ENCODE measurements around the gene TMEM207. TPM values are rescaled to one million over a fixed set of nuclear protein-coding genes. Genes with fewer than 3 reads are reported as not detected.

Gene TMEM207
- total RNA-seq, 1 experiment from 2014 or later = not detected

DNA sequence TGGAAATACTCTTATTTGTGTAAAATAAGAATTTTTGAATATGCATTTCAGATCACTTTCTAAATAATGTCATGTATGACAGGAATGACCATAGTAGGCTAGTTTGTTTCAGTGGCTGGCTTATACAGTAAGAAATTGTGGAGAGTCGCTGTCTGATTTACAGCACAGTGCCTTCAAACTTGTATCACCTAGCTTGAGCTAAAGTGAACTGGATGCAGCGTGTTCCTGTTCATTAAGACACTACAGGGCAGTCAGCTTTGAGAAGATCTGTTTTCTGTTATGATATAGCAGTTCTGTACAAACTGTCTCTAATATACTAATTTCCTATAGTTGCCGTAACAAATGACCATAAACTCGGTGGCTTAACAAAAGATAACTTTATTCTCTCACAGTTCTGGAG, 51.8 kb downstream of the TMEM207 start:
- no peak overlapping the region for H3K27ac Mint-ChIP-seq (ENCODE audit: unreplicated experiment)
- POLR2A ChIA-PET = no interaction called here
- CTCF ChIA-PET = no interaction called here
- intact Hi-C loops (cut with micrococcal nuclease; ENCODE audit: unreplicated experiment) = no loop called here
- no peaks in the 10 kb centered on the region for H3K9me3 ChIP-seq
- no peak overlapping the region for H3K4me3 ChIP-seq (ENCODE audit: low read depth, low read length)
- no peaks in the 10 kb centered on the region; the same call in 1 of the 2 replicates for H3K27me3 ChIP-seq (replicated peaks; ENCODE audit: control insufficient read depth, insufficient read depth, low read length)
- no peaks in the 10 kb centered on the region for H3K36me3 Mint-ChIP-seq (ENCODE audit: insufficient read depth, unreplicated experiment)
- no peaks in the 10 kb centered on the region for H3K9me3 Mint-ChIP-seq (ENCODE audit: unreplicated experiment)
- TF ChIP-seq, protein P1, sequence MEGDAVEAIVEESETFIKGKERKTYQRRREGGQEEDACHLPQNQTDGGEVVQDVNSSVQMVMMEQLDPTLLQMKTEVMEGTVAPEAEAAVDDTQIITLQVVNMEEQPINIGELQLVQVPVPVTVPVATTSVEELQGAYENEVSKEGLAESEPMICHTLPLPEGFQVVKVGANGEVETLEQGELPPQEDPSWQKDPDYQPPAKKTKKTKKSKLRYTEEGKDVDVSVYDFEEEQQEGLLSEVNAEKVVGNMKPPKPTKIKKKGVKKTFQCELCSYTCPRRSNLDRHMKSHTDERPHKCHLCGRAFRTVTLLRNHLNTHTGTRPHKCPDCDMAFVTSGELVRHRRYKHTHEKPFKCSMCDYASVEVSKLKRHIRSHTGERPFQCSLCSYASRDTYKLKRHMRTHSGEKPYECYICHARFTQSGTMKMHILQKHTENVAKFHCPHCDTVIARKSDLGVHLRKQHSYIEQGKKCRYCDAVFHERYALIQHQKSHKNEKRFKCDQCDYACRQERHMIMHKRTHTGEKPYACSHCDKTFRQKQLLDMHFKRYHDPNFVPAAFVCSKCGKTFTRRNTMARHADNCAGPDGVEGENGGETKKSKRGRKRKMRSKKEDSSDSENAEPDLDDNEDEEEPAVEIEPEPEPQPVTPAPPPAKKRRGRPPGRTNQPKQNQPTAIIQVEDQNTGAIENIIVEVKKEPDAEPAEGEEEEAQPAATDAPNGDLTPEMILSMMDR (IDR thresholded peaks at IDR 0.05; ENCODE audit: insufficient read depth in 1 of 2, low read depth in 1 of 2, low read length in 1 of 2, severe bottlenecking in 1 of 2, unreplicated experiment in 1 of 2) = no peak
- DNase-seq = no peak
- H3K4me3 Mint-ChIP-seq (ENCODE audit: unreplicated experiment) = no peak overlapping the region
- BruUV-seq (replicated peaks) = no TSS peak
- no peaks in the 10 kb centered on the region for H3K4me1 Mint-ChIP-seq (ENCODE audit: low read depth, unreplicated experiment)
- H3K36me3 ChIP-seq (ENCODE audit: control insufficient read depth, insufficient read depth, low read length) = no peaks in the 10 kb centered on the region
- H3K4me1 ChIP-seq = no peaks in the 10 kb centered on the region
- H3K27me3 Mint-ChIP-seq (ENCODE audit: insufficient read depth, unreplicated experiment) = no peaks in the 10 kb centered on the region

DNA sequence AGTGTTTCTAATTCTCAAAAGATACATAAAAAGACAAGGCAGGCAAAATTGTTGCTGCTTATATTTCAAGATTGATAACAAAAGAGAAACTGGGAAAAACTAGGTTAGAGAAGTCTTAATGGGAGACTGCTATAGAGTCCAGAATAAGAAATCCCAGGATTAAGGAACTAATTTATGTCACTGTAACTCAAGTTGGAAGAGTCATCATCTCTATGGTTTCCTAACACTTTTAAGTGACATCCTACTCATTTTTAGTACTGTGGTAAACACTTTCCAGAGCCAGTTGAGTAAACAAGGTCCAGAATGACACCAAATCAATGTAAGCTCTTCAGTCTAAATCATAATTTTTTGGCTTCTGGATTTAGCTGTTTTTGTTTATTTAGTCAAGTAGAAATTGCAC, 53.7 kb downstream of the TMEM207 start:
- TF ChIP-seq, protein P1 (IDR thresholded peaks at IDR 0.05; ENCODE audit: insufficient read depth in 1 of 2, low read depth in 1 of 2, low read length in 1 of 2, severe bottlenecking in 1 of 2, unreplicated experiment in 1 of 2) = no peak
- no peaks in the 10 kb centered on the region; the same call in 1 of the 2 replicates for H3K27me3 ChIP-seq (replicated peaks; ENCODE audit: control insufficient read depth, insufficient read depth, low read length)
- no peaks in the 10 kb centered on the region for H3K9me3 ChIP-seq
- H3K36me3 ChIP-seq (ENCODE audit: control insufficient read depth, insufficient read depth, low read length) = no peaks in the 10 kb centered on the region
- Mint-ChIP-seq H3K9me3 (ENCODE audit: unreplicated experiment) (no peaks in the 10 kb centered on the region), H3K27ac (ENCODE audit: unreplicated experiment) (no peak overlapping the region), H3K27me3 (ENCODE audit: insufficient read depth, unreplicated experiment) (no peaks in the 10 kb centered on the region), H3K4me1 (ENCODE audit: low read depth, unreplicated experiment) (no peaks in the 10 kb centered on the region), H3K36me3 (ENCODE audit: insufficient read depth, unreplicated experiment) (no peaks in the 10 kb centered on the region), H3K4me3 (ENCODE audit: unreplicated experiment) (no peak overlapping the region)
- H3K4me1 ChIP-seq = no peaks in the 10 kb centered on the region
- no peak overlapping the region for H3K4me3 ChIP-seq (ENCODE audit: low read depth, low read length)
- no TSS peak for BruUV-seq (replicated peaks)
- POLR2A ChIA-PET = no interaction called here
- CTCF ChIA-PET = no interaction called here
- intact Hi-C loops (cut with micrococcal nuclease; ENCODE audit: unreplicated experiment) = no loop called here
- DNase-seq = no peak

DNA sequence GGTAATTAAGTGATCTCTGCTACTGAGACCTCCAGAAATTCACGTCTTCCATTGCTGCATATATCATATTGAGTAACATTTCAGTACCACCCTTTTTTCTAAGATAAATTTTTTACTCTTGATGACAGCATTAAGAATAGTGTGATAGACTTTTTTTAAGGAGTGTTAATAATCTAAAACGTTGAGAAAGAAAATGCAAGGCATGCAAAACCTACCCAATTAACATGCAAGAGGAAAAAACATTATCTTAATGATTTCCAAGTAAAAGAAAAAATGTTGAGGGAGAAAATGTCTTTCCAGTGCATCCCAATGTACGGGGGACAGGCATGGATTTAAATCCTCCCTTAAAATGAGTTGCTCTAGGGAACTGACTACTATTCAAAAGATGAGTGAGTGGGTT, 61.0 kb downstream of the TMEM207 start:
- H3K9me3 Mint-ChIP-seq (ENCODE audit: unreplicated experiment) = no peaks in the 10 kb centered on the region
- BruUV-seq (replicated peaks) = no TSS peak
- Histone ChIP-seq H3K4me1 (no peaks in the 10 kb centered on the region), H3K9me3 (no peaks in the 10 kb centered on the region), H3K4me3 (ENCODE audit: low read depth, low read length) (no peak overlapping the region), H3K36me3 (ENCODE audit: control insufficient read depth, insufficient read depth, low read length) (no peaks in the 10 kb centered on the region), H3K27me3 (replicated peaks; ENCODE audit: control insufficient read depth, insufficient read depth, low read length) (no peaks in the 10 kb centered on the region)
- H3K4me1 Mint-ChIP-seq (ENCODE audit: low read depth, unreplicated experiment) = no peaks in the 10 kb centered on the region
- DNase-seq = no peak
- intact Hi-C loops (cut with micrococcal nuclease; ENCODE audit: unreplicated experiment) = no loop called here
- TF ChIP-seq, protein P1 (IDR thresholded peaks at IDR 0.05; ENCODE audit: insufficient read depth in 1 of 2, low read depth in 1 of 2, low read length in 1 of 2, severe bottlenecking in 1 of 2, unreplicated experiment in 1 of 2) = no peak
- ChIA-PET CTCF (no interaction called here), POLR2A (no interaction called here)
- no peaks in the 10 kb centered on the region for H3K36me3 Mint-ChIP-seq (ENCODE audit: insufficient read depth, unreplicated experiment)
- H3K4me3 Mint-ChIP-seq (ENCODE audit: unreplicated experiment) = no peak overlapping the region
- H3K27ac Mint-ChIP-seq (ENCODE audit: unreplicated experiment) = no peak overlapping the region
- no peaks in the 10 kb centered on the region for H3K27me3 Mint-ChIP-seq (ENCODE audit: insufficient read depth, unreplicated experiment)
